Endothelial cell of umbilical vein (primary cell): Measurements from ENCODE around the gene SPDYE1. TPM values are rescaled to one million over a fixed set of nuclear protein-coding genes. Genes with fewer than 3 reads are reported as not detected.
"Not testable (repeated sequence)": the region's sequence is repeated elsewhere in the genome, so short reads cannot be mapped to it uniquely, and the experiment has no call there.

Experiments
- BruUV-seq: library from RNA; stranded (reverse); fragments of 400-500 nt; replicated peaks from 2 replicates; lab custom pipeline; 2021; lab: Mats Ljungman, UMichigan
- CTCF ChIA-PET: fragments of 300-600, 350-600 bp; sonication (Branson Sonifier 250); formaldehyde crosslinking; loops from one replicate; lab custom pipeline; 2021; ENCODE audit warnings: antibody characterized with exemption, inconsistent platforms; lab: Charles Lee
- POLR2A ChIA-PET: fragments of 300-600, 350-600 bp; sonication (Branson Sonifier 250); formaldehyde crosslinking; loops from one replicate; lab custom pipeline; 2021; ENCODE audit warnings: antibody characterized with exemption, inconsistent platforms; lab: Charles Lee
- DNase-seq: peaks from one replicate; pipeline ENCODE4 v3.0.0-alpha.2; 2011; ENCODE audit warnings: low read depth, low spot score
- FAIRE-seq: peaks from 2 replicates; lab custom pipeline; 2011; peaks lifted over from hg19 to GRCh38; lab: Jason Lieb, UNC
- H2AFZ ChIP-seq: 2 replicates; pipeline ENCODE4 v1.6.0; 2012; ENCODE audit warnings: low read depth, low read length, control low read depth, inconsistent platforms
- H3K27ac ChIP-seq: 2 replicates; pipeline ENCODE4 v1.5.1; 2011; ENCODE audit warnings: low read depth, mild to moderate bottlenecking, control low read depth, low read length, moderate library complexity; ENCODE audit not compliant: insufficient read depth
- H3K27me3 ChIP-seq, 2 experiments: 2 replicates each; pipeline versions ENCODE4 v1.6.0 to v1.6.1; 2011; ENCODE audit warnings: low read length in 2 of 2, mixed read lengths in 1 of 2; ENCODE audit not compliant: control insufficient read depth in 2 of 2, insufficient read depth in 2 of 2
- H3K36me3 ChIP-seq, 2 experiments: 2 replicates in 1 of 2; 3 replicates in 1 of 2; pipeline ENCODE4 v1.5.1; 2011; ENCODE audit warnings: low read length in 2 of 2, mild to moderate bottlenecking in 1 of 2, moderate library complexity in 1 of 2; ENCODE audit not compliant: control insufficient read depth in 2 of 2, insufficient read depth in 2 of 2; ENCODE audit errors: extremely low read depth in 1 of 2
- H3K4me1 ChIP-seq: 3 replicates; pipeline ENCODE4 v1.5.1; 2011; ENCODE audit warnings: mild to moderate bottlenecking, low read length; ENCODE audit not compliant: control insufficient read depth, insufficient read depth; ENCODE audit errors: extremely low read depth
- H3K4me2 ChIP-seq: 2 replicates; pipeline ENCODE4 v1.6.1; 2011; ENCODE audit warnings: low read length, control low read depth, mixed read lengths; ENCODE audit not compliant: insufficient read depth
- H3K4me3 ChIP-seq, 3 experiments: fragments of 200-600 bp in 1 of 3; sonication (generic), shearing (Covaris generic) in 1 of 3; replicated peaks in 1 of 3; 2 replicates each; pipeline ENCODE4 v1.5.1; 2011 to 2016; ENCODE audit warnings: control low read depth in 3 of 3, low read length in 3 of 3, mild to moderate bottlenecking in 2 of 3, inconsistent platforms in 1 of 3, low read depth in 1 of 3, moderate library complexity in 1 of 3; ENCODE audit not compliant: insufficient read depth in 1 of 3
- H3K79me2 ChIP-seq: 2 replicates; pipeline ENCODE4 v1.6.0; 2012; ENCODE audit warnings: low read length, inconsistent platforms; ENCODE audit not compliant: control insufficient read depth, insufficient read depth
- H3K9ac ChIP-seq: replicated peaks from 2 replicates; pipeline ENCODE3; 2011; ENCODE audit warnings: low read length, control low read depth; ENCODE audit not compliant: insufficient read depth; ENCODE audit errors: extremely low read depth
- H3K9me1 ChIP-seq: replicated peaks from 3 replicates; pipeline ENCODE4 v1.6.0; 2011; ENCODE audit warnings: mild to moderate bottlenecking, low read length; ENCODE audit not compliant: control insufficient read depth, insufficient read depth; ENCODE audit errors: extremely low read depth
- H3K9me3 ChIP-seq: replicated peaks from 2 replicates; pipeline ENCODE4 v1.5.1; 2012; ENCODE audit warnings: low read length, inconsistent platforms; ENCODE audit not compliant: control insufficient read depth, insufficient read depth
- H4K20me1 ChIP-seq: replicated peaks from 2 replicates; pipeline ENCODE3; 2011; ENCODE audit warnings: mild to moderate bottlenecking, low read length; ENCODE audit not compliant: control insufficient read depth, insufficient read depth; ENCODE audit errors: extremely low read depth
- CTCF ChIP-seq, 2 donors: IDR thresholded peaks; 1 replicate in 1 of 2; 2 replicates in 1 of 2; pipeline ENCODE4 v1.5.1; 2011; ENCODE audit warnings: low read length in 2 of 2, mild to moderate bottlenecking in 2 of 2, moderate library complexity in 2 of 2, control low read depth in 1 of 2, inconsistent platforms in 1 of 2, low read depth in 1 of 2; ENCODE audit not compliant: insufficient read depth in 1 of 2; ENCODE audit errors: extremely low read depth in 1 of 2
- EZH2 ChIP-seq: IDR thresholded peaks from 2 replicates; pipeline ENCODE4 v1.6.1; 2012; ENCODE audit warnings: borderline replicate concordance, low read depth, mild to moderate bottlenecking, moderate library complexity, low read length, inconsistent platforms; ENCODE audit not compliant: severe bottlenecking
- FOS ChIP-seq: IDR thresholded peaks from 2 replicates; pipeline ENCODE4 v1.6.1; 2011; ENCODE audit warnings: mild to moderate bottlenecking, low read length, moderate library complexity, borderline replicate concordance; ENCODE audit not compliant: insufficient read depth
- GATA2 ChIP-seq: IDR thresholded peaks from 2 replicates; pipeline ENCODE4 v1.7.0; 2011; ENCODE audit warnings: low read depth, mild to moderate bottlenecking, moderate library complexity, mixed read lengths, low read length; ENCODE audit not compliant: insufficient read length, insufficient read depth
- JUN ChIP-seq: IDR thresholded peaks from 2 replicates; pipeline ENCODE4 v1.6.1; 2011; ENCODE audit warnings: borderline replicate concordance, low read depth; ENCODE audit not compliant: insufficient read length, insufficient read depth
- MYC ChIP-seq: IDR thresholded peaks from one replicate; pipeline ENCODE4 v1.6.1; 2011; ENCODE audit warnings: mild to moderate bottlenecking, low read depth, low read length
- POLR2A ChIP-seq: IDR thresholded peaks from 2 replicates; pipeline ENCODE4 v1.6.1; 2012; ENCODE audit warnings: low read depth, mild to moderate bottlenecking, control low read depth, low read length
- POLR2AphosphoS5 ChIP-seq: IDR thresholded peaks from 2 replicates; pipeline ENCODE4 v1.6.1; 2012; ENCODE audit warnings: low read depth, mild to moderate bottlenecking, control low read depth, low read length, moderate library complexity; ENCODE audit not compliant: insufficient read depth
- dilution Hi-C: fragments of 300-500 bp; cut with MboI; formaldehyde crosslinking; loops from one replicate; pipeline ENCODE4 v1.15.0; 2019; ENCODE audit warnings: low sequenced_read_pairs; ENCODE audit not compliant: extremely low pct_ligation_motif_present
- intact Hi-C: fragments of 100-400 bp; cut with micrococcal nuclease; formaldehyde crosslinking; loops from one replicate; pipeline ENCODE4 v1.10.0; 2022
- polyA plus RNA-seq, 4 experiments: library from polyadenylated mRNA; depleted of rRNA in 3 of 4; stranded (reverse) in 3 of 4; unstranded in 1 of 4; fragments of >200 nt; gene quantifications; 2 replicates each; pipeline versions ENCODE4 v1.2.1 to v1.2.3, GENCODE V29; 2011 to 2012; ENCODE audit warnings: missing spikeins in 1 of 4
- total RNA-seq: library from RNA; stranded (reverse); gene quantifications from 2 replicates; pipeline ENCODE4 v1.2.3, GENCODE V29; 2021

SPDYE1 gene
- total and polyA plus RNA-seq, 2 donors (not counting 3 experiments of a cell fraction or from before 2014, with no cell fraction given) = not detected

DNA sequence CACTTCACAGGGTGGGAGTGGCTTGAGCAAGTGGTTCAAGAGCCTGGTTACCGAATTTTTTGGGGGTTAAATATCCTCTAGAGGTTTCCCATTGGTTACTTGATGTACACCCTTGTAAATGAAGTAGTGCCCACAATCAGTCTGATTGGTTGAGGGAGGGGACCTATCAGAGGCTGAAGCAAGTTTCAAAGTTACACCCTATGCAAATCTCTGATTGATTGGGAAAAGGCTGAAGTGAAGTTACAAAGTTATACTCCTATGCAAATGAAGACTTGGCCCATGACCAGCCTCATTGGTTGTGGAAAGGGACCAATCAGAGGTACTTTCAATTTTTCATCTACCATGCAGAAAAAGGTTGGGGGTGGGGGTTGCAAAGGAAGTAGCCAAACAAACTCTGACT is 36.8 kb upstream of the SPDYE1 start:
- Histone ChIP-seq H3K36me3 (no peaks in the 10 kb centered on the region), H3K79me2 (no peaks in the 10 kb centered on the region), H2AFZ (no peak overlapping the region), H3K9me3 (no peaks in the 10 kb centered on the region), H3K4me1 (peaks cover under 1% of the 10 kb centered on the region), H3K27ac (no peak overlapping the region), H3K9me1 (no peaks in the 10 kb centered on the region), H3K4me3 (no peak overlapping the region), H3K27me3 (no peaks in the 10 kb centered on the region), H4K20me1 (no peaks in the 10 kb centered on the region), H3K9ac (no peak overlapping the region), H3K4me2 (no peak overlapping the region)
- POLR2A ChIA-PET = no interaction called here
- BruUV-seq = no TSS peak
- DNase-seq = no peak
- dilution Hi-C loops (no loop called here), intact Hi-C loops (no loop called here)
- TF ChIP-seq POLR2AphosphoS5 = no peak
- no peak for TF ChIP-seq POLR2A
- TF ChIP-seq MYC = no peak
- no peak for TF ChIP-seq GATA2
- TF ChIP-seq JUN = no peak
- TF ChIP-seq FOS = no peak
- TF ChIP-seq EZH2 = no peak
- TF ChIP-seq CTCF (IDR thresholded peaks at IDR 0.05; ENCODE audit: extremely low read depth in 1 of 2, insufficient read depth in 1 of 2, low read depth in 1 of 2, low read length in 2 of 2) = no peak
- CTCF ChIA-PET = no interaction called here
- no peak for FAIRE-seq

- H3K9me1 ChIP-seq, H3K4me3 ChIP-seq, BruUV-seq, FAIRE-seq, intact Hi-C loops, dilution Hi-C loops, H3K36me3 ChIP-seq, H3K4me1 ChIP-seq, H3K9me3 ChIP-seq, POLR2A ChIA-PET, CTCF ChIA-PET, H3K27ac ChIP-seq, H3K9ac ChIP-seq, H3K4me2 ChIP-seq, H3K27me3 ChIP-seq, H3K79me2 ChIP-seq, H4K20me1 ChIP-seq, H2AFZ ChIP-seq, DNase-seq: not testable (repeated sequence)
Measured at GRCh38 chr7:43966392-43966791, 31.3 kb upstream of the SPDYE1 start.

GRCh38 chr7:43968172-43969040 is 29.3 kb upstream of the SPDYE1 start:
- FAIRE-seq, POLR2A ChIA-PET, DNase-seq, H3K4me1 ChIP-seq, H3K79me2 ChIP-seq, H2AFZ ChIP-seq, H3K4me2 ChIP-seq, H3K9me1 ChIP-seq, H4K20me1 ChIP-seq, intact Hi-C loops, H3K36me3 ChIP-seq, H3K9me3 ChIP-seq, H3K9ac ChIP-seq, BruUV-seq, H3K27me3 ChIP-seq, H3K4me3 ChIP-seq, H3K27ac ChIP-seq, dilution Hi-C loops, CTCF ChIA-PET: not testable (repeated sequence)
